ENCODE data around the gene ETFA. TPM values are rescaled to one million over a fixed set of nuclear protein-coding genes. Genes with fewer than 3 reads are reported as not detected.

Gene ETFA
- total RNA-seq, 1 experiment from 2014 or later = 208 TPM

DNA sequence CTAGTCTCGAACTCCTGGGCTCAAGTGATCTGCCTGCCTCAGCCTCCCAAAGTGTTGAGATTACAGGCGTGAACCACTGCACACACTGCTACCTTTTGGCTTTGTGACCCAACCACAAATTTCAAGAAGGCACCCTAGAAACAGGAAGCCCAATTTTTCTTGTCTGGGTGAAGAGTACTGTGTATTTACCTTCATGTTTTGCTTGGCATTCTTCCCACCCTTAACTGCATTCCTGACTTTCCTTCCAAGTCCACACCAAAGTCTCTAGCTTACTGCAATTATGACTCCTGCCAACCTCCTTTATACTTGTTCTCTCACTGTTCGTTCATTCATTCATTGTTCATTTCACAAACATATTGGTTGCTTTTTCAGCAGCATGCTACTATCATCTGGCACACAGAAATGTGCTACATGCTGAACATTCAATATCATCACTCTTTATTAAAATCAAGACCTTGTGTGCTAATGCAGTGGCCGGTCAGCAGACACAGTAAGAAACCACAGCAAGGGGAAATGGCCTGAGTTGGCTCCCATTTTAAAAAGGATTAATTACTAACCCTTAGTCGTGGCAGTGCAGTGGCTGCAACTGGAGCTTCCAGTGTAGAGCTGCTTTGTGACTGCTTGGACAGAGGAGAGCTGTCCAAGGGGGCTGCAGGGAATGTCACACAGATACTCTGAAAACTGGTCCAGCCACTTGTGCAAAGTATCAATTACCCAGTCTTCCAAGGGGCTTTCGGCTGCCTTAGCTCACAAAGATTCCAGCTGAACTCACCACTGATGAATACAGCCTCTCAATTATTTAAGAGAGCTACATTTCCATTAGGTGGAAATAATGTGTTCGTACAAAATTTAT lies 94.0 kb downstream of the ETFA start:
- DNase-seq (ENCODE audit: low spot score) = peak; percentile 56

GRCh38 chr15:76215634-76216033 lies 95.6 kb downstream of the ETFA start:
- DNase-seq (ENCODE audit: low spot score) = no peak

GRCh38 chr15:76209942-76210341 lies 101.3 kb downstream of the ETFA start:
- no peak for DNase-seq (ENCODE audit: low spot score)

DNA sequence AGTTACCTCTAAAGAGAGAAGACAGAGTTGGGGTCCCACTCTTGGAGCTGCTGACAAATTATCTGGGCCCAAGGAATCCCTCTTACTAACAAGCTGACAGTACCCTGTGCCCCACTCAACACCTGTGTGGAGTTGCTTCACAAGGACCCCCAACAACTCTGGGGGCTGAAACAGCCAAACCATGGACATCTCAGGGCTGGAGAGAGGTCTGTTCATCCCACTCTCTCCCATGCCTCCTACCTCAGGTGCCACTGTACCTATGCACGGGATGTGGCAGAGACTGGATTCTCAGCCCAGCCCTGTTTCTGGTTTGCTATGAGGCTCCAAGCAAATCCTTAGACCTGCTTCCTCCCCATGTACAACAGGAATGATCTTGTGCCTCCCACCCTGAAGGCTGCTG lies 101.7 kb downstream of the ETFA start:
- no peak for DNase-seq (ENCODE audit: low spot score)

- DNase-seq (ENCODE audit: low spot score) = no peak
Observed at GRCh38 chr15:76208786-76209424, 102.4 kb downstream of the ETFA start.

DNA sequence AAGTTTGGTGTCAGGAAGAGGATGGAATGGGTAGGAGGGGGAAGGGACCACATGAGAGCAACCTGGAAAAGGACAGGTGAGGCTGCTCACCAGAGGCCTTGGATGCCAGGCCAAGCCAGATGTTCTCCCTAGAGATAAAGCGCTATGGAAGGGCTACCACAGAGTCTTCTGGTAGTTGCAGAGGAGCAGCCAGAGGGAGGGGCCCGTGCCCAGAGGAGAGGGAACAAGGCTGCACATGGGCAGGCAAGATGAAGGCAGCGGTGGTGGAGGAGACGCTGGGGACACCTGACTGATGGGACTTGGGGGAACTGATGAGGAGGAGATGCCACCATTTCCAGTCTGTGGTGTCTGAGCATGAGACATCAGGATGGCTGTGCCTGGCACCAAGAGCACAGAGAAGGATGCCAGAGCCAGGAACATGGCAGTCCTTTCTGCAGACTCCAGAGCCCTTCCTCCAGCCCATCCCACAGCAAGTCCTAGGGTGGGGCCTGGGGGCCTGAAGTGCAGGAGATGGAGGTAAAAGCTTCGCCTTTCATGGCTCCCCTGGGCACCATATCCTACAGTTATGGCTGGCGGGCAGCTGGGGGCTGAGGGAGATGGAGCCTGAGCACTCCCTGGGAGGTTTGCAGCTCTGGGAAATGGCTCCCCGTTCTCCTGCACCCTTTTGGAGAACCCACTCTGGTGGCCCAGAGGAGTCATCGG lies 103.0 kb downstream of the ETFA start:
- no peak for DNase-seq (ENCODE audit: low spot score)

GRCh38 chr15:76206325-76206976 lies 104.8 kb downstream of the ETFA start:
- DNase-seq (ENCODE audit: low spot score) = peak; percentile 88

- DNase-seq (ENCODE audit: low spot score) = no peak
Observed at GRCh38 chr15:76204916-76205460, 106.3 kb downstream of the ETFA start.

DNA sequence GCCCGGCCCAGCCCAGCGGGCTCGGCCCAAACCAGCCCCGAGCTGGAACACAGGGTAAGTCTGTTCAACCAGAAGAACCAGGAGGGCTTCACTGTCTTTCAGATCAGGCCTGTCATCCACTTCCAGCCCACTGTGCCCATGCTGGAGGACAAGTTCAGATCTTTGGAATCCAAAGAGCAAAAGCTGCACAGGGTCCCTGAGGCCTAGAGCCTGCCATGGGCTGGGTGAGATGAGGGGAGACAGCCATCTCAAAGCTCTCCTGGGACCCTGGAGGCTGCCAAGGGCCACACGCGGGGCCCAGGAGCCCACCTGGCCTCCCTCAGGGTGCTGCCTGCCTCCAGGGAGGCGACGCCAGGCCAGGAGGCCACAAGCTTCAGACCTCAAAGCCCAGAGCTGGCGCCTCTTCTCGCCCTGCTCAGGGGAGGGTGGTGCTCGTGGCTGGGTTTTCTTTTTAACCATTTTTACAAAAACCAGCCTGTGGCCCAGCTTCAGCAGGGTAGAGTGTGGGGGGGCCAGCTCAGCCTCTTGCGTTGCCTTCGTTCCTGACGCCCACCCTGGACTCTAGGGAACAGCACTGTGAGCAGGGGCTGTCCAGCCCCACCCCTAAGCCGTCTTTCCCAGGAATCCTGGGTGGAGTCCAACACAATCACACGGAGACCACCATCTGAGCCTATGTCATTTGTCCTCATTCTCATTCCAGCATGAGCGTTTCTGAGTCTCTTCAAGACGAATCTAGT lies 107.0 kb downstream of the ETFA start:
- no peak for DNase-seq (ENCODE audit: low spot score)

DNA sequence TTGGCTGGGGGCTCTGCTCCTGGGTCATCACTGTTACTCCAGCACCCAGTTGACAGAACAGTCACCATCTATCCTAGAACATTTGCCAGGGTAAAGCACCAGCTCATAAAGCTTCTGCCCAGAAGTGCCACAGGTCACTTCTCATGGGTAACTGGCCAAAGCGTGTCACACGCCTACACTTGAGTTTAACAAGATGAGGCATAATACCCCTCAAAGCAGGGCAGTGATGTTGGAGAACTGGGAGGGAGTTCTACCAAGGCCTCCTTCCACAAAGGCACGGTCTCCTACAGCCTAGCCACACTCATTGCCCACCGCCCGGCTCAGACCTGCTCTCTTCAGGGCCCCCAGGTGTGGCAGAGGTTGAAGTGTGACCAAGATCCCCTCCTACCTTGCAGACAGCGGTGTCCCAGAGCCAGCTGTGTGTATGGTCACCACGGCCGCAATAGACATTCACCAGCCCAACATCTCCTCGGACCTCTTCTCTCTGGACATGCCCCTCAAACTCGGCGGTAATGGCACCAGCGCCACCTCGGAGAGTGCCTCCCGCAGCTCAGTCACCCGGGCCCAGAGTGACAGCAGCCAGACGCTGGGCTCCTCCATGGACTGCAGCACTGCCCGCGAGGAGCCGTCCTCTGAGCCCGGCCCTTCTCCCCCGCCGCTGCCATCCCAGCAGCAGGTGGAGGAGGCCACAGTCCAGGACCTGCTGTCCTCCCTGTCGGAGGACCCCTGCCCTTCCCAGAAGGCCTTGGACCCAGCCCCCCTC lies 107.7 kb downstream of the ETFA start:
- DNase-seq (ENCODE audit: low spot score) = no peak

DNA sequence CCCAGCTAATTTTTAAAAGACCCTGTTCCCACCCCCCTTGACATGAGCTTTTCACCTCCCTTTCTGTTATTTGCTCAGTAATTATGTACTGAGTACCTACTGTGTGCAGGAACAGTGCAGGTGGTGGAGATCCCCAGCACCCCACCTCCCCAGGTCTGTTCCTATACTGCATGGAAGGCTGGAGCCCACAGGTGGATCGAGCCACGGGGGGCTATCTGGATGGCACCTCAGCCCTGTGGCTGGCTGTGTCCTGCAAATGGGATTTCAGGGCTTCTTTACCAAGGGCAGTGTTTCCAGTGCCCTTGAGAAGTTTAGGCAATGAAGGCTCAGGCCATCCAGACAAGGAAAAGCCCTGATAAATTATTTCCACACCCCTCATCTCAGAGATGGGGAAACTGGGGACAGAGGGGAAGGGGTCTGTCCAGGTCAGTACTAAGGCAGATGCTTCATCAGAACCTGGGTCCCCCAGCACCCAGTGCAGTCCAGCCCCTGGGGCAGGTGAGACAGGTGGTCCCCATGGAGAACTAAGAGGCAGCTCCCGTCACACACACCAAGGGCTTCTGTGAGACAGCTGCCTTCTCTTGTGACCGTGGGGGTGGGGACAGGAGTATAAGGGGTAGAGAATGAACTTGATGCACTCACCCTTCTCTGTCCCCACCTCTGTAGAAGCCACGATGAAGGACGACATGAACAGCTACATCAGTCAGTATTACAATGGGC lies 109.6 kb downstream of the ETFA start:
- DNase-seq (ENCODE audit: low spot score) = no peak

GRCh38 chr15:76200641-76201105 lies 110.6 kb downstream of the ETFA start:
- no peak for DNase-seq (ENCODE audit: low spot score)

- no peak for DNase-seq (ENCODE audit: low spot score)
Observed at GRCh38 chr15:76200083-76200465, 111.2 kb downstream of the ETFA start.

DNA sequence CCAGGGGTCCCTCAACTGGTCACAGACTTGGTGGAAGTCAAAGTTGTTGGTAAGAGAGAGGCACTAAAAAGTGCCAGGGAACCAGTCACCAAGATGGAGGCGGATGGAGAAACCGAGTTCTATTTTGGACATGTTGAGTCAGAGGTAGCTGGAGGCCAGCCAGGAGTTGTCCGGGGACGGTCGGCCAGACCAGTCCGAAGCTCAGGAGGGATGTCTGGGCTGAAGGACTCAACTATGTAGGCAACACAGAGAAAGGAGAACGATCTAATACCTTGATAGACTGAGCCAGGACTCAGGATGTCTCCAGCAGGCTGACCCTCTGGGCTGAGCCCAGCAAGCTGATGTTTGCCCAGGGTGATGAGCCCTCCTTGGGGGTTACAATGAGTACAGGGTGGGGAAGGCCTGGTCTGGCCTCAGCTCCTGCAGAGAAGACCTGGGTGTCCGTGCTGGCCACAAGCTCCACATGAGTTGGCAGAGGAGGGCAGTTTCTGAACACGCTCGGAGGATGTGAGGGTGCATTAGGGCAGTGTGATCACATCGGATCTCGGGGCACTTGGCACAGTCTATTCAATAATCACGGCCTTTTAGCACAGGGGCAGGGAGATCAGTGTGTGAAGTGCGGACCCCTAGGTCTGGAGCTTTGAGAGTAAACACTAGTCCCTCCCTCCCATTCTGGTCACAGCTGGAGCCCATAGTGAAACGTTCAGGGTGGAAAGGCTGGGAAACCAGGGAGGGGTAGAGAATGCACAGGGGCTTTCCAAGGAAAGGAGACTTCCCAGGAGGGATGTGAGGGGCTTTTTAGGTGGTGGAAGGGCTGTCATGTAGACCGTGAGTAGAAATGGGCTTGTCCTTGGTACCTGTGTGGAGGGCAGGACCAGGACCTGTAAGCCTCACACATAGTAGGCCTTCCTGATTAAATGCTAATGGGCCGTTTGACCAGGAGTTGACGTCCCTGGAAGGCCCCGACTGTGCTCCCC lies 111.9 kb downstream of the ETFA start:
- DNase-seq (ENCODE audit: low spot score) = no peak

- no peak for DNase-seq (ENCODE audit: low spot score)
Observed at GRCh38 chr15:76198456-76199105, 112.7 kb downstream of the ETFA start.

GRCh38 chr15:76197703-76198455 lies 113.4 kb downstream of the ETFA start:
- DNase-seq (ENCODE audit: low spot score) = peak; percentile 37
